Hippocampal formation (tissue), 2 donors: ENCODE measurements around the gene RAET1E.
"Not testable (repeated sequence)": the region's sequence is repeated elsewhere in the genome, so short reads cannot be mapped to it uniquely, and the experiment has no call there.

Experiments used
- DNase-seq, 2 donors: peaks; one replicate each; lab custom pipeline; 2025; lab: John Stamatoyannopoulos, UW

The RAET1E gene

GRCh38 chr6:149897855-149898744 lies at the start of gene RAET1E:
RAET1E (minus strand) TSS chr6:149898113; CDS start chr6:149890901, 7,212 bp downstream.
- no peak for DNase-seq

- DNase-seq = not testable (repeated sequence)
Observed at GRCh38 chr6:149947533-149947932, 49.6 kb upstream of the RAET1E start.

- DNase-seq = not testable (repeated sequence)
Observed at GRCh38 chr6:149946631-149947030, 48.7 kb upstream of the RAET1E start.

- not testable (repeated sequence) for DNase-seq
Observed at GRCh38 chr6:149945276-149945675, 47.4 kb upstream of the RAET1E start.

- DNase-seq = not testable (repeated sequence)
Observed at GRCh38 chr6:149943321-149943720, 45.4 kb upstream of the RAET1E start.

- DNase-seq = no peak
Observed at GRCh38 chr6:149942461-149942829, 44.5 kb upstream of the RAET1E start.

- peak; percentile 73 to 75 for DNase-seq
Observed at GRCh38 chr6:149941583-149942460, 43.9 kb upstream of the RAET1E start, which contains the start of gene ULBP2. ULBP2 (plus strand) TSS chr6:149942014; CDS start chr6:149942073, 59 bp downstream.

GRCh38 chr6:149940672-149940982 lies 42.7 kb upstream of the RAET1E start:
- DNase-seq = no peak

GRCh38 chr6:149939909-149940671 lies 42.2 kb upstream of the RAET1E start:
- DNase-seq = no peak

GRCh38 chr6:149939356-149939648 lies 41.4 kb upstream of the RAET1E start:
- DNase-seq = no peak

- DNase-seq = no peak
Observed at GRCh38 chr6:149938571-149939355, 40.9 kb upstream of the RAET1E start.

GRCh38 chr6:149938013-149938570 lies 40.2 kb upstream of the RAET1E start:
- DNase-seq = not testable (repeated sequence)

GRCh38 chr6:149936743-149937142 lies 38.8 kb upstream of the RAET1E start:
- DNase-seq = no peak

GRCh38 chr6:149935668-149936067 lies 37.8 kb upstream of the RAET1E start:
- DNase-seq = no peak

GRCh38 chr6:149935246-149935645 lies 37.3 kb upstream of the RAET1E start:
- no peak for DNase-seq

GRCh38 chr6:149934249-149935156 lies 36.6 kb upstream of the RAET1E start:
- peak in 1 of 2 donors; percentile 29 for DNase-seq

- DNase-seq = no peak
Observed at GRCh38 chr6:149933461-149933860, 35.5 kb upstream of the RAET1E start.

GRCh38 chr6:149933036-149933435 lies 35.1 kb upstream of the RAET1E start:
- DNase-seq = no peak

- no peak for DNase-seq
Observed at GRCh38 chr6:149931501-149931900, 33.6 kb upstream of the RAET1E start.

- no peak for DNase-seq
Observed at GRCh38 chr6:149929422-149929821, 31.5 kb upstream of the RAET1E start.
